HCT116 (cell line): ENCODE data around the gene FURIN.

Source experiments
- EGR1 ChIP-seq: IDR thresholded peaks from 2 replicates; pipeline ENCODE4 v1.6.1; 2012; ENCODE audit warnings: low read depth
- EZH2 ChIP-seq: fragments of 200-600 bp; sonication (generic); IDR thresholded peaks from 2 replicates; pipeline ENCODE4 v1.6.1; 2017; ENCODE audit warnings: antibody characterized with exemption, mixed run types
- POLR2A ChIP-seq: IDR thresholded peaks from 2 replicates; pipeline ENCODE4 v1.7.0; 2011; ENCODE audit warnings: borderline replicate concordance; ENCODE audit not compliant: insufficient read depth, insufficient read length; ENCODE audit errors: extremely low read depth
- POLR2AphosphoS5 ChIP-seq: IDR thresholded peaks from 2 replicates; pipeline ENCODE4 v1.6.1; 2011; ENCODE audit warnings: mild to moderate bottlenecking, low read depth, low read length, moderate library complexity
- SIN3A ChIP-seq: IDR thresholded peaks from 2 replicates; pipeline ENCODE4 v1.6.1; 2012; ENCODE audit warnings: low read depth
- SP1 ChIP-seq: IDR thresholded peaks from 2 replicates; pipeline ENCODE4 v1.6.1; 2012; ENCODE audit warnings: low read depth
- SRF ChIP-seq: IDR thresholded peaks from 2 replicates; pipeline ENCODE4 v1.6.1; 2012; ENCODE audit warnings: low read depth
- ZFX ChIP-seq: fragments of 450-650 bp; IDR thresholded peaks from 2 replicates; pipeline ENCODE4 v1.6.1; 2017
- ZNF274 ChIP-seq: fragments of 200-500 bp; sonication (Bioruptor generic); IDR thresholded peaks from 2 replicates; pipeline ENCODE4 v1.6.1; 2014; ENCODE audit warnings: mild to moderate bottlenecking, low read depth, low read length, inconsistent platforms
- TF ChIP-seq, protein P1 (sequence below): IDR thresholded peaks from 2 replicates; pipeline ENCODE4 v1.6.1; 2011; ENCODE audit warnings: mild to moderate bottlenecking, low read length, moderate library complexity; ENCODE audit not compliant: insufficient replicate concordance; ENCODE audit errors: extremely low read depth
- TF ChIP-seq, protein P2 (sequence below), 3 experiments: fragments of 200-600 bp in 1 of 3; sonication (generic) in 1 of 3; IDR thresholded peaks in 2 of 3; conservative IDR thresholded peaks in 1 of 3; 2 replicates each; pipeline ENCODE4 v1.5.1; 2012 to 2017; ENCODE audit warnings: low read depth in 2 of 3, low read length in 2 of 3, antibody characterized with exemption in 1 of 3, borderline replicate concordance in 1 of 3, control low read depth in 1 of 3, mild to moderate bottlenecking in 1 of 3, mixed read lengths in 1 of 3, mixed run types in 1 of 3, moderate library complexity in 1 of 3; ENCODE audit not compliant: insufficient read depth in 1 of 3
- TF ChIP-seq, protein P3 (sequence below): IDR thresholded peaks from 2 replicates; pipeline ENCODE4 v1.6.1; 2012
- TF ChIP-seq, protein P4 (sequence below): IDR thresholded peaks from 2 replicates; pipeline ENCODE4 v1.6.1; 2012; ENCODE audit warnings: low read depth

DNA sequence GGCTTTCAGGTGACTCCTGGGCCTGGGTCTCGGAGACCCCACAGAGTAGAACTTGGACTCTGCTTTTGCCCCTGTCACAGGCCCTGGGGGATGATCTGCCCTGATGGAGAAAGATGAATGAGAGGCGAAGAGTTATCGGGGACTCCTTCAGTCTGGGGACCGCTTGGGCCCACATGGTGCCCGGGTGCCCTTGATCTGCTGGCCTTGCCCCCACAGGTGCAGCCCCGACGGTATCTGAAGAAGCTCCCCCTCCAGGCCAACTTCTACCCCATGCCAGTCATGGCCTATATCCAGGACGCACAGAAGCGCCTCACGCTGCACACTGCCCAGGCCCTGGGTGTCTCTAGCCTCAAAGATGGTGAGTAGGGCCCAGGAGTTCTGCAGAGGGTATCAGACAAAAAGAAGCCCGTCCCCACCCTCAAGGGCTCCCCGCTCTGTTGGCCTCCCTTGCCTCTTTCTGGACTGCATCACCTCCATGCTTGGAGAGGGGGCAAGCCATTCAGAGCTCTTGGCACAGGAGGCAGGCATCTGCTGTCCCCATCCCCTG is 45.1 kb downstream of the FURIN start:
- TF ChIP-seq, protein P1, sequence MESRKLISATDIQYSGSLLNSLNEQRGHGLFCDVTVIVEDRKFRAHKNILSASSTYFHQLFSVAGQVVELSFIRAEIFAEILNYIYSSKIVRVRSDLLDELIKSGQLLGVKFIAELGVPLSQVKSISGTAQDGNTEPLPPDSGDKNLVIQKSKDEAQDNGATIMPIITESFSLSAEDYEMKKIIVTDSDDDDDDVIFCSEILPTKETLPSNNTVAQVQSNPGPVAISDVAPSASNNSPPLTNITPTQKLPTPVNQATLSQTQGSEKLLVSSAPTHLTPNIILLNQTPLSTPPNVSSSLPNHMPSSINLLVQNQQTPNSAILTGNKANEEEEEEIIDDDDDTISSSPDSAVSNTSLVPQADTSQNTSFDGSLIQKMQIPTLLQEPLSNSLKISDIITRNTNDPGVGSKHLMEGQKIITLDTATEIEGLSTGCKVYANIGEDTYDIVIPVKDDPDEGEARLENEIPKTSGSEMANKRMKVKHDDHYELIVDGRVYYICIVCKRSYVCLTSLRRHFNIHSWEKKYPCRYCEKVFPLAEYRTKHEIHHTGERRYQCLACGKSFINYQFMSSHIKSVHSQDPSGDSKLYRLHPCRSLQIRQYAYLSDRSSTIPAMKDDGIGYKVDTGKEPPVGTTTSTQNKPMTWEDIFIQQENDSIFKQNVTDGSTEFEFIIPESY, result no peak
- no peak for TF ChIP-seq POLR2A
- TF ChIP-seq SIN3A, result no peak
- TF ChIP-seq, protein P2, sequence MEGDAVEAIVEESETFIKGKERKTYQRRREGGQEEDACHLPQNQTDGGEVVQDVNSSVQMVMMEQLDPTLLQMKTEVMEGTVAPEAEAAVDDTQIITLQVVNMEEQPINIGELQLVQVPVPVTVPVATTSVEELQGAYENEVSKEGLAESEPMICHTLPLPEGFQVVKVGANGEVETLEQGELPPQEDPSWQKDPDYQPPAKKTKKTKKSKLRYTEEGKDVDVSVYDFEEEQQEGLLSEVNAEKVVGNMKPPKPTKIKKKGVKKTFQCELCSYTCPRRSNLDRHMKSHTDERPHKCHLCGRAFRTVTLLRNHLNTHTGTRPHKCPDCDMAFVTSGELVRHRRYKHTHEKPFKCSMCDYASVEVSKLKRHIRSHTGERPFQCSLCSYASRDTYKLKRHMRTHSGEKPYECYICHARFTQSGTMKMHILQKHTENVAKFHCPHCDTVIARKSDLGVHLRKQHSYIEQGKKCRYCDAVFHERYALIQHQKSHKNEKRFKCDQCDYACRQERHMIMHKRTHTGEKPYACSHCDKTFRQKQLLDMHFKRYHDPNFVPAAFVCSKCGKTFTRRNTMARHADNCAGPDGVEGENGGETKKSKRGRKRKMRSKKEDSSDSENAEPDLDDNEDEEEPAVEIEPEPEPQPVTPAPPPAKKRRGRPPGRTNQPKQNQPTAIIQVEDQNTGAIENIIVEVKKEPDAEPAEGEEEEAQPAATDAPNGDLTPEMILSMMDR (IDR thresholded peaks at IDR 0.05 in 2 of 3, conservative IDR thresholded peaks at IDR 0.05 in 1 of 3; ENCODE audit: borderline replicate concordance in 1 of 3, insufficient read depth in 1 of 3, low read depth in 2 of 3, low read length in 2 of 3), result no peak
- TF ChIP-seq SP1, result no peak
- TF ChIP-seq EGR1, result no peak
- no peak for TF ChIP-seq ZFX
- no peak for TF ChIP-seq ZNF274
- TF ChIP-seq, protein P3, sequence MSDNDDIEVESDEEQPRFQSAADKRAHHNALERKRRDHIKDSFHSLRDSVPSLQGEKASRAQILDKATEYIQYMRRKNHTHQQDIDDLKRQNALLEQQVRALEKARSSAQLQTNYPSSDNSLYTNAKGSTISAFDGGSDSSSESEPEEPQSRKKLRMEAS, result no peak
- TF ChIP-seq SRF, result no peak
- TF ChIP-seq EZH2, result no peak
- no peak for TF ChIP-seq POLR2AphosphoS5
- TF ChIP-seq, protein P4, sequence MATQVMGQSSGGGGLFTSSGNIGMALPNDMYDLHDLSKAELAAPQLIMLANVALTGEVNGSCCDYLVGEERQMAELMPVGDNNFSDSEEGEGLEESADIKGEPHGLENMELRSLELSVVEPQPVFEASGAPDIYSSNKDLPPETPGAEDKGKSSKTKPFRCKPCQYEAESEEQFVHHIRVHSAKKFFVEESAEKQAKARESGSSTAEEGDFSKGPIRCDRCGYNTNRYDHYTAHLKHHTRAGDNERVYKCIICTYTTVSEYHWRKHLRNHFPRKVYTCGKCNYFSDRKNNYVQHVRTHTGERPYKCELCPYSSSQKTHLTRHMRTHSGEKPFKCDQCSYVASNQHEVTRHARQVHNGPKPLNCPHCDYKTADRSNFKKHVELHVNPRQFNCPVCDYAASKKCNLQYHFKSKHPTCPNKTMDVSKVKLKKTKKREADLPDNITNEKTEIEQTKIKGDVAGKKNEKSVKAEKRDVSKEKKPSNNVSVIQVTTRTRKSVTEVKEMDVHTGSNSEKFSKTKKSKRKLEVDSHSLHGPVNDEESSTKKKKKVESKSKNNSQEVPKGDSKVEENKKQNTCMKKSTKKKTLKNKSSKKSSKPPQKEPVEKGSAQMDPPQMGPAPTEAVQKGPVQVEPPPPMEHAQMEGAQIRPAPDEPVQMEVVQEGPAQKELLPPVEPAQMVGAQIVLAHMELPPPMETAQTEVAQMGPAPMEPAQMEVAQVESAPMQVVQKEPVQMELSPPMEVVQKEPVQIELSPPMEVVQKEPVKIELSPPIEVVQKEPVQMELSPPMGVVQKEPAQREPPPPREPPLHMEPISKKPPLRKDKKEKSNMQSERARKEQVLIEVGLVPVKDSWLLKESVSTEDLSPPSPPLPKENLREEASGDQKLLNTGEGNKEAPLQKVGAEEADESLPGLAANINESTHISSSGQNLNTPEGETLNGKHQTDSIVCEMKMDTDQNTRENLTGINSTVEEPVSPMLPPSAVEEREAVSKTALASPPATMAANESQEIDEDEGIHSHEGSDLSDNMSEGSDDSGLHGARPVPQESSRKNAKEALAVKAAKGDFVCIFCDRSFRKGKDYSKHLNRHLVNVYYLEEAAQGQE, result no peak
